ENCODE measurements around the gene TRAPPC12.

TRAPPC12 gene

GRCh38 chr2:3409627-3410170 is 30.2 kb downstream of the TRAPPC12 start:
- no peak for DNase-seq

DNA sequence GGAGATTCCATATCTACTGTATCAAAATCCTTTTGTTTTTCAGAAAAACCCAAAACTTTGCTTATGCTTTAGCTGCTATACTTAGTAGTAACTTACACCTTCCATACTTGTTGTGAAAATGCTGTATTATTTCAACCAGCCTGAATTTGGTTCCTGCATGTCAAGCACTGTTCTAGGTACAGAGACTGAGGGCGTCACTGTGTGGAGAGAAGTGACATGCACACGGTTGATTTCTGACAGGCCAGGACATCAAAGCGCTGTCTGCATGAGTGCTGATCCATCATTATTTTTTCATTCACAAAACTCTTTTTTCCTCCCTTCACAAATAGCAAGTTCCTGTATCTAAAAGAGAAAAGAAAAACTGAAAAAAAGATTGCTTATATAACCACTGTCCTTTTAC is 31.6 kb downstream of the TRAPPC12 start:
- no peak for DNase-seq

DNA sequence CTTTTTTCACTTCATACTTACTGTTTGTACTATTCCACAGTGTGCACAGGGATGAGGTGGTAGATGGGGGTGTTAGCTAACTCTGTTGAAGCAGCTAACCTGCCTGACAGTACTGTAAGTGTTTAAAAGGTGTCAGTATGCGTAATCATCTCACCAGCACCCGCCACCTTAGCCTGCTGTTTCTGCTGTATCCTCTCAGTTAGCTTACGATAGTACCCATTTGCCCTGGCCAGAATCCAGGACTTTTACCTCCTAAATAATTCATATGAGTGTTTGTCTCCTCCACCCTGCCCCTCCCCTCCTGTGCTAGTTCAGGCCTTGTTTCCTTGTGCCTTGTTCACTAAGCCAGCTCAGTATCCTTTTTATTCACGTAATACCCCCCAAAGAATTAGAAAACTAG is 34.2 kb downstream of the TRAPPC12 start:
- no peak for DNase-seq

DNA sequence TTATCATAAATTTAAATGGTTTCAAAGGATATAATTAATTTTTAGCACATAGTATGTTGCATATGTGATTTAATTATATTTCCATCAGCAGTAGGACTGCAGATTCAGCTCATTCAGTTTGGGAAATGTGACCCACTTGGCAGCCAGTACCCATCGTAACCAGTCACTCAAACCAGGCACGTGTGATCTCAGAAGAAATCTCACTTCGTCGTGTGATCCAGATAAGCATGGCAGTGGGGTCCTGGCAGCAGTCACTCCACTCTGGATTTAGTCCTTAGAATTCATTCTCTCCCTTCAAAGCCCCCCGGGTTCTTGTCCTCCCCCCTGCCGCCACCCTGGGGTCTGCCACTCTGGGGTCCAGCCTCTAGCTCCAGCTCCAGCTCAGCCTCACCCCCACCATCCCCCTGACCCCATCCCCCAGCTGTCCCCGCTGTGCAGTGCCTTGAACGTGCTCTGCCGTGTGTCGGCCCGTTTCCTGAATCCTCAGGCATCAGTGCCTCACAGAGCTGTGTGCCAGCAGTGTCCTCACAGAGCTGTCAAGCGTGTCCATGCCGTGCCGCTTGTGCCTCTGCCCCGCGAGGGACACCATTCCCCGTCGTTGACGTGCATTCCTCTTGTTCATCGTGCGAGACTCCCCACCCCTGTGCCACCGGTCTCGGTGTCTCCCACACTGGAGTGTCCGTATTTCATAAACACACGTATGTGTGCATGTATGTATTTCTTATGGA is 34.8 kb downstream of the TRAPPC12 start:
- no peak for DNase-seq

- no peak for DNase-seq
Measured at GRCh38 chr2:3418766-3419404, 39.4 kb downstream of the TRAPPC12 start.

- no peak for DNase-seq
Measured at GRCh38 chr2:3420076-3420768, 40.7 kb downstream of the TRAPPC12 start.

DNA sequence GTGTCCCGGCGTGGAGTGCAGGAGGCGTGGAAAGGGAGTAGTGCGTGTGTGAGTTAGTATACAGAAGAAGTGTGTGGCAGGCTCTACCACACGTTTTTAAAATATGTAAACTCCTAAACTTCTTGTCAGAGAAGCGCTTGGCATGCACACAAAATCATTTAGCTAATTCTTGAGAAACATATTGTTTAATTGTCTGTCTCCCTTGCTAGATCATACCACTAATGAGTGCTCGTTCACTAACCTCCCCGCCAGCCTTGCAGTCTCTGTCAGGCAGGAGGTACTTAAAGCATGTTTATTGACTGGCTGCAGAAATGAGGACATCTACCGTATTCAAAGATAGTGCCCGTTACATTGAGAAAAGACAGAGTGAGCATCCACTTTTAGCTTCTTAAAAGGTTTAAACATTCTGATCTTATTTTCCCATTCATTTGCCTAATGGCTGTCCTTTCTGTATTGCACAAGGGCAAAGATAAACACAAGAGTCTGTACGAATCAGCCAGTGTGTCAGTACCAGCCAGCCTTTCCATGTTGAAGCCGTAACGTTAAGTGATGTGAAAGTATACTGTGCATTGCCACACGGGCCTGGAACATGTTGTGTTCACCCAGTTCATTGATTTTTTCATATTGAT is 41.4 kb downstream of the TRAPPC12 start:
- no peak for DNase-seq

GRCh38 chr2:3421580-3421979 is 42.1 kb downstream of the TRAPPC12 start:
- DNase-seq: no peak

GRCh38 chr2:3422161-3422779 is 42.8 kb downstream of the TRAPPC12 start:
- DNase-seq: no peak

DNA sequence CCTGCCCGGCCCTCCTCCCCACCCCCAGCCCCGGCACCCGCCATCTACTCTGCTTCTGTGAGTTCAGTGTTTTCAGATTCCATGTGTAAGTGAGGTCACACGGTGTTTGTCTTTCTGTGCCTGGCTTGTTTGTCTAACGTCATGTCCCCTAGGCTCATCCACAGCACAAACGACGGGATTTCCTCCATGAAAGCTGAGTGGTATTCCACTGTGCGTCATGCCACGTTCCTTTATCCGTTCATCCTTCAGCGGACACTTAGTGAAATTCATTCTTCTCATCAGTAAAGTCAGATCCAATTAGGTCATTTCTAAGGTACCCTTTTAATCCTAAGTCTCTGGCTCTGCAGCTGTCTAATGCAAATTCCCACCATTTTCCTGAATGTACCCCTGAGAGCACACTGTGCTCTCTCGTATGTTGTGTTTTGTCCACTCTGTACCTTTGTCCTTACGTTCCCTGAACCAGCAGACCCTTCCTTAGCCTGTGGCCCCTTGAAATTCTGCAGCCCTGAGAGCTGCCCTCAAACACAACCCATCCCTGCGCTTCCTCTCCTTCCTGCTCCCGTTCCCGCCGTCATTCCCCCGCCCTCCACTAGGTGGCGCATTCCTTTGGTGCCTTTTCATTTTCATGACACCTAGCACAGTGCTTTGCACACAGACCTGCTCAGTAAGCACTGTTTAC is 44.1 kb downstream of the TRAPPC12 start:
- DNase-seq: peak; percentile 75

DNA sequence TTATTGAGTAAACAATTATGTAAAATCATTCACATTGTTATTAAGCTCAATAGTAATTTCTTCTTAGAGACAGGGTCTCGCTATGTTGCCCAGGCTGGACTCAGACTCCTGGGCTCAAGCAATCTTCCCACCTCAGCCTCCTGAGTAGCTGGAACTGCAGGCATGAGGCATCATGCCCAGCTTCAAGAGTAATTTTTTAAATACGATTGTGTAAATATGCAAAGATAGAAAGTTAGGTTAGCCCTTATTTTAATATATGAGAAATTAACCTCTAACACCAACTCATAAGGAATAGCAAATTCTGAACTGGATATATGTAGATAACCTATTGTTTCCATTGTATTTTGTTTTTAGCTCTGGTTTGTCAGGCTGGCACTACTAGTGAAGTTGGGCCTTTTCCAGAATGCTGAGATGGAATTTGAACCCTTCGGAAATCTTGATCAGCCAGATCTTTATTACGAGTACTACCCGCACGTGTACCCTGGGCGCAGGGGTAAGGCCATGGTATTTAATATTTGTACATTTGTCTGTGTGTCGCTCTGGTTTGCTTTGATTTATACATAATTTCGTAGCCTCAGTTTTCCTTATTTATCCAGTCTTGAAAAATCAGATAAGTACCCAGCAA is 44.8 kb downstream of the TRAPPC12 start:
- no peak for DNase-seq

DNA sequence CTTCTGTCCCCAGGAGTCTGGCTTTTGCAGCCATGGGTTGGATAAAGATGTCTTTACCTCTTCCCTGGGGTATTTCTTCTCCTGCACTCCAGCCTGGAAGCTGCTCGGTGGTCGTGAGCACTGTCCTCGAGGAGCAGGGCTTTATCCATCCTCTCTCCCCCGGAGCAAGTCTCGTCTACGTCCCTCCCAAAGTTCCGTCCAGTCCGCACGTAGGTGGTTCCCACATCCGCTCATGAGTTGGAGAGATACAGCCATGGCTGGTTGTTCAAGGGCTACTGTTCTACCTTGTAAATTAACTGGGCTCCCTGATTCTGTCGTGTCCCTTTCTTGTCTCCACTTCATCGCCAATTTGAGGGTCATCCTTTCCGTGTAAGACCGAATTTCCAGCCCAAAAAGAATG is 47.1 kb downstream of the TRAPPC12 start:
- no peak for DNase-seq

DNA sequence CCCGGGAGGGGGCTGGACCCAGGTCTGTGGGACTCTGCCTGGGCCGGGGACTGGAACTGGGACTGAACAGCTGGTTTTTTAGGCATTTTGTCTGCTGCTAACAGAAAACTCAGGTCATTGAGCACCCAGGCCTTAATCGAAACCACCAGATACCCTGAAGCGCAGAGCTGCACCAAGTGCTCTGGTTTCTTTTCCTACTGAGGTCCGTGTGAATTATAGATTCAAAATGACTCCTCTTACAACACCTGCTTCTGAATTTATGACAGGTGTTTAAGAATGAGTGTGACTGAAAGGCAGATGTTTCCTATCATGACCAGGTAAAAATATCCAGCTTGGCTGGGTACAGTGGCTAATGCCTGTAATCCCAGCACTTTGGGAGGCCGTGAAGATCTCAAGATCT is 47.8 kb downstream of the TRAPPC12 start:
- no peak for DNase-seq

GRCh38 chr2:3428577-3428976 is 49.1 kb downstream of the TRAPPC12 start:
- no peak for DNase-seq

- no peak for DNase-seq
Measured at GRCh38 chr2:3429066-3429610, 49.6 kb downstream of the TRAPPC12 start.

DNA sequence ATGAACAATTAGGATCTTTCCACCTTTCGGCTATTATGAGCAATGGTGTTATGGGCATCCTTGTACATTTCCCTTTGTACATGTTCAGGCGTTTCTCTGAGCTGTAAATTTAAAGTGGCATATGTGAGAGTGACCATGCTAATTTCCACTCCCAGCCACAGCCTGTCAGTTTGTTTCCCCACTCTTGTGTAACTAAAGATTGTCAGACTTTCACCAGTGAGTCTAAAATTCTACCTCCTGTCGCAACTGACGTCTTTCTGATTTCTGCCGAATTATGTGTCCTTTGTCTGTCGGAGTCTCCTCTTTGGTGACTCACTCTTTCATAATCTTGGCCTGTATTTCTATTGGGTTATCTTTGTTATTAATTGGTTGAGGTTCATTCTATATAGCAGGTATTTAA is 50.7 kb downstream of the TRAPPC12 start:
- no peak for DNase-seq

DNA sequence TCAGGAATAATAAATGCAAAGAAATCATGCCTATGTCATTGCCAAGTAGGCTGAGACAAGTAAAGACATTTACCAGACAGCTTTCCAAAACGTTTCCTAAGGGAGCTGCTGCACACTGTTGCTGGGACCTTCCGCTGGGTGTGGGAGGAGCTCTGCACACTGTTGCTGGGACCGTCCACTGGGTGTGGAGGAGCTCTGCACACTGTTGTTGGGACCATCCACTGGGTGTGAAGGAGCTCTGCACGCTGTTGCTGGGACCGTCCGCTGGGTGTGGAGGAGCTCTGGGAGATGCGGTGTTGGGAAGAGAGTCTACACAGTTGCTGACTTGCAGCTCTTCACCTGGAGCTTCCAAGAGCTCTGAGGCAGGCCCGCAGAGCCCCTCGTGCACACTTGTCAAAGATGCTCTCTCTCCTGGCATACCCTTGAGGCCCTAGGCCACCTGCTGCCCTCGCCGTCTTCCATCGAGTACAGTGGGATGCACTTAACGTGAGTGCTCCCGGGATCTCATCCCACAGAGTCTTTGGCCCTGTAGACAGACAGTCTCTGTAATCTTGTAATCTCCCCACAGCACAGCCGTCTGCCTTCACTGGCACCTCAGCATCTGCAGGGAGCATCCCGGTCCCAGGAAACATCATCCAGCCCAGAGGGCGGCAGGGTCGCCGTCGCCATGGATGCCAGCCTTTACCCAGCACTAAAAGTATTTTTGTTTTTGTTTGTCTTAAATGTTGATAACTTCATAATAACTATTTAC is 51.4 kb downstream of the TRAPPC12 start:
- no peak for DNase-seq

GRCh38 chr2:3432067-3432466 is 52.6 kb downstream of the TRAPPC12 start:
- no peak for DNase-seq

- no peak for DNase-seq
Measured at GRCh38 chr2:3432693-3433338, 53.3 kb downstream of the TRAPPC12 start.

GRCh38 chr2:3433339-3433699 is 53.8 kb downstream of the TRAPPC12 start:
- DNase-seq: no peak
